ENCODE measurements around the gene FAM193A. TPM values are rescaled to one million over a fixed set of nuclear protein-coding genes. Genes with fewer than 3 reads are reported as not detected.
"Not testable (repeated sequence)": the region's sequence is repeated elsewhere in the genome, so short reads cannot be mapped to it uniquely, and the experiment has no call there.

FAM193A gene
- total RNA-seq, 2 donors from 2014 or later: 36.2 to 36.5 TPM

- peaks cover 2 to 34% of the 10 kb centered on the region in 2 donors for H3K36me3 Mint-ChIP-seq (ENCODE audit: insufficient read depth in 2 of 2)
- H3K27me3 Mint-ChIP-seq (ENCODE audit: low read depth): no peaks in the 10 kb centered on the region
- ATAC-seq (replicated peaks in 1 of 2) (no peak), DNase-seq (no peak)
- H3K9me3 Mint-ChIP-seq: no peaks in the 10 kb centered on the region
- H3K4me3 Mint-ChIP-seq: no peak overlapping the region
- H3K27ac Mint-ChIP-seq: peak overlapping the region; percentile 51
- H3K4me1 Mint-ChIP-seq (ENCODE audit: low read depth): peaks cover 9% of the 10 kb centered on the region
Observed at GRCh38 chr4:2702770-2703169, 166.3 kb downstream of the FAM193A start.

GRCh38 chr4:2712261-2712842 lies 175.9 kb downstream of the FAM193A start:
- ATAC-seq (replicated peaks in 1 of 2) (peak; percentile 50 to 68), DNase-seq (no peak)
- peaks cover 0 to 22% of the 10 kb centered on the region in 2 donors for H3K36me3 Mint-ChIP-seq (ENCODE audit: insufficient read depth in 2 of 2)
- no peaks in the 10 kb centered on the region for H3K27me3 Mint-ChIP-seq (ENCODE audit: low read depth)
- H3K9me3 Mint-ChIP-seq: no peaks in the 10 kb centered on the region
- H3K4me3 Mint-ChIP-seq: peak overlapping the region in 1 of 2 donors; percentile 13
- peak overlapping the region; percentile 88 for H3K27ac Mint-ChIP-seq
- H3K4me1 Mint-ChIP-seq (ENCODE audit: low read depth): peaks cover 27% of the 10 kb centered on the region

- ATAC-seq (replicated peaks in 1 of 2): no peak
- H3K36me3 Mint-ChIP-seq (ENCODE audit: insufficient read depth in 2 of 2): peaks cover 0 to 25% of the 10 kb centered on the region in 2 donors
- H3K4me1 Mint-ChIP-seq (ENCODE audit: low read depth): peaks cover 27% of the 10 kb centered on the region
- H3K27ac Mint-ChIP-seq: peak overlapping the region; percentile 88
- peak overlapping the region in 1 of 2 donors; percentile 74 for H3K4me3 Mint-ChIP-seq
- H3K9me3 Mint-ChIP-seq: no peaks in the 10 kb centered on the region
- no peaks in the 10 kb centered on the region for H3K27me3 Mint-ChIP-seq (ENCODE audit: low read depth)
- no peak for DNase-seq
Observed at GRCh38 chr4:2713337-2713736, 176.9 kb downstream of the FAM193A start.

- ATAC-seq (replicated peaks in 1 of 2): peak; percentile 62 to 70
- DNase-seq: peak; percentile 27 to 32
- Mint-ChIP-seq H3K27ac (peak overlapping the region; percentile 88), H3K27me3 (ENCODE audit: low read depth) (no peaks in the 10 kb centered on the region), H3K9me3 (no peaks in the 10 kb centered on the region), H3K36me3 (ENCODE audit: insufficient read depth in 2 of 2) (peaks cover 0 to 32% of the 10 kb centered on the region in 2 donors), H3K4me3 (peak overlapping the region; percentile 35 to 74), H3K4me1 (ENCODE audit: low read depth) (peaks cover 27% of the 10 kb centered on the region)
Observed at GRCh38 chr4:2714061-2714770, 177.8 kb downstream of the FAM193A start.

- H3K27ac Mint-ChIP-seq: no peak overlapping the region
- H3K36me3 Mint-ChIP-seq (ENCODE audit: insufficient read depth in 2 of 2): peaks cover 0 to 31% of the 10 kb centered on the region in 2 donors
- ATAC-seq (replicated peaks in 1 of 2) (no peak), DNase-seq (no peak)
- H3K27me3 Mint-ChIP-seq (ENCODE audit: low read depth): no peaks in the 10 kb centered on the region
- no peak overlapping the region for H3K4me3 Mint-ChIP-seq
- no peaks in the 10 kb centered on the region for H3K9me3 Mint-ChIP-seq
- peaks cover 27% of the 10 kb centered on the region for H3K4me1 Mint-ChIP-seq (ENCODE audit: low read depth)
Observed at GRCh38 chr4:2714918-2715317, 178.5 kb downstream of the FAM193A start.

- Mint-ChIP-seq H3K9me3 (no peaks in the 10 kb centered on the region), H3K27me3 (ENCODE audit: low read depth) (no peaks in the 10 kb centered on the region), H3K4me3 (no peak overlapping the region), H3K27ac (no peak overlapping the region), H3K36me3 (ENCODE audit: insufficient read depth in 2 of 2) (peaks cover 0 to 35% of the 10 kb centered on the region in 2 donors), H3K4me1 (ENCODE audit: low read depth) (peaks cover 27% of the 10 kb centered on the region)
- ATAC-seq (replicated peaks in 1 of 2) (no peak), DNase-seq (no peak)
Observed at GRCh38 chr4:2715426-2715825, 179.0 kb downstream of the FAM193A start.

- no peak overlapping the region for H3K27ac Mint-ChIP-seq
- DNase-seq (no peak), ATAC-seq (replicated peaks in 1 of 2) (no peak)
- no peak overlapping the region for H3K4me3 Mint-ChIP-seq
- peaks cover 27% of the 10 kb centered on the region for H3K4me1 Mint-ChIP-seq (ENCODE audit: low read depth)
- H3K9me3 Mint-ChIP-seq: no peaks in the 10 kb centered on the region
- H3K36me3 Mint-ChIP-seq (ENCODE audit: insufficient read depth in 2 of 2): peaks cover 0 to 35% of the 10 kb centered on the region in 2 donors
- H3K27me3 Mint-ChIP-seq (ENCODE audit: low read depth): no peaks in the 10 kb centered on the region
Observed at GRCh38 chr4:2716236-2716635, 179.8 kb downstream of the FAM193A start.

GRCh38 chr4:2721586-2721985 lies 185.1 kb downstream of the FAM193A start:
- Mint-ChIP-seq H3K27ac (no peak overlapping the region), H3K4me3 (no peak overlapping the region), H3K9me3 (no peaks in the 10 kb centered on the region), H3K36me3 (ENCODE audit: insufficient read depth in 2 of 2) (peaks cover 2 to 25% of the 10 kb centered on the region in 2 donors), H3K4me1 (ENCODE audit: low read depth) (peaks cover 18% of the 10 kb centered on the region), H3K27me3 (ENCODE audit: low read depth) (no peaks in the 10 kb centered on the region)
- DNase-seq: no peak
- ATAC-seq (replicated peaks in 1 of 2): no peak

- Mint-ChIP-seq H3K27me3 (ENCODE audit: low read depth) (no peaks in the 10 kb centered on the region), H3K36me3 (ENCODE audit: insufficient read depth in 2 of 2) (peaks cover 2 to 25% of the 10 kb centered on the region in 2 donors), H3K9me3 (no peaks in the 10 kb centered on the region), H3K4me1 (ENCODE audit: low read depth) (peaks cover 18% of the 10 kb centered on the region), H3K4me3 (no peak overlapping the region), H3K27ac (no peak overlapping the region)
- peak; percentile 35 to 36 for ATAC-seq (replicated peaks in 1 of 2)
- DNase-seq: no peak
Observed at GRCh38 chr4:2722033-2722432, 185.6 kb downstream of the FAM193A start.

GRCh38 chr4:2723751-2724150 lies 187.3 kb downstream of the FAM193A start:
- no peak for ATAC-seq (replicated peaks in 1 of 2)
- Mint-ChIP-seq H3K4me3 (no peak overlapping the region), H3K36me3 (ENCODE audit: insufficient read depth in 2 of 2) (peaks cover 2 to 15% of the 10 kb centered on the region in 2 donors), H3K9me3 (no peaks in the 10 kb centered on the region), H3K27ac (peak overlapping the region; percentile 50), H3K4me1 (ENCODE audit: low read depth) (peaks cover 18% of the 10 kb centered on the region), H3K27me3 (ENCODE audit: low read depth) (no peaks in the 10 kb centered on the region)
- DNase-seq: no peak

- H3K4me1 Mint-ChIP-seq (ENCODE audit: low read depth): peaks cover 18% of the 10 kb centered on the region
- no peaks in the 10 kb centered on the region for H3K9me3 Mint-ChIP-seq
- no peak overlapping the region for H3K27ac Mint-ChIP-seq
- no peaks in the 10 kb centered on the region for H3K27me3 Mint-ChIP-seq (ENCODE audit: low read depth)
- peaks cover 5% of the 10 kb centered on the region in 2 donors for H3K36me3 Mint-ChIP-seq (ENCODE audit: insufficient read depth in 2 of 2)
- no peak overlapping the region for H3K4me3 Mint-ChIP-seq
- ATAC-seq (replicated peaks in 1 of 2) (peak; percentile 49 to 73), DNase-seq (no peak)
Observed at GRCh38 chr4:2725380-2725779, 188.9 kb downstream of the FAM193A start.

- not testable (repeated sequence) for H3K27me3 Mint-ChIP-seq (ENCODE audit: low read depth); ATAC-seq (replicated peaks in 1 of 2); H3K27ac Mint-ChIP-seq; H3K9me3 Mint-ChIP-seq; DNase-seq; H3K36me3 Mint-ChIP-seq (ENCODE audit: insufficient read depth in 2 of 2); H3K4me3 Mint-ChIP-seq
- H3K4me1 Mint-ChIP-seq (ENCODE audit: low read depth): peaks cover 18% of the 10 kb centered on the region
Observed at GRCh38 chr4:2726881-2727280, 190.4 kb downstream of the FAM193A start.

- Mint-ChIP-seq H3K27ac (no peak overlapping the region), H3K4me1 (ENCODE audit: low read depth) (peaks cover 11% of the 10 kb centered on the region), H3K36me3 (ENCODE audit: insufficient read depth in 2 of 2) (peaks cover 8 to 11% of the 10 kb centered on the region in 2 donors), H3K27me3 (ENCODE audit: low read depth) (no peaks in the 10 kb centered on the region), H3K4me3 (no peak overlapping the region), H3K9me3 (no peaks in the 10 kb centered on the region)
- DNase-seq: no peak
- no peak for ATAC-seq (replicated peaks in 1 of 2)
Observed at GRCh38 chr4:2728221-2728620, 191.8 kb downstream of the FAM193A start.

Measured in activated T-cell treated with anti-CD3 and anti-CD28 coated beads, Interleukin-2, amount 50 U/mL, for 72 hours (primary cell).